ENCODE results near the gene ATP2B2. TPM values are rescaled to one million over a fixed set of nuclear protein-coding genes. Genes with fewer than 3 reads are reported as not detected.

Gene ATP2B2
- total RNA-seq, 4 donors from 2014 or later, result 0.09 to 0.12 TPM; not detected in 2

DNA sequence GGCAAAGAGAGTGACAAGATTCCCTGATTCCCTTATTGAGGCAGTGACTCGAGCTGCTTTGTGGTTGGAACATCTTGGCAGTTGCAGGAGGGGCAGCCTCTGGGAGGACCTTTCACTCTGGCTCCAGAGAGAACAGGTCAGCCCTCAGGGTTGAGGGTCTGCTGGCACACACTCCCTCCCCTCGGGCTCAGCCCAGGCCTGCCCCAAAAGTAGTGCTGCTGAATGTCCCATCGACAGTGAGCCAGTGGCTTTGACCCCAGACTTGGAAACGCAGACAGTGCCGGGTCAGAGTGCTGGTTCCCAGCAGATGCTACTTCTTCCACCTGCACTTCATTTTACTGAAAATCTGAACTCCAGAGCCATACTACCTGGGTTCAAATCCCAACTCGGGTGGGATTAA is 25.6 kb upstream of the ATP2B2 start:
- DNase-seq (ENCODE audit: low spot score) (no peak), ATAC-seq (ENCODE audit: low FRiP score) (no peak)
- TF ChIP-seq, protein P1, sequence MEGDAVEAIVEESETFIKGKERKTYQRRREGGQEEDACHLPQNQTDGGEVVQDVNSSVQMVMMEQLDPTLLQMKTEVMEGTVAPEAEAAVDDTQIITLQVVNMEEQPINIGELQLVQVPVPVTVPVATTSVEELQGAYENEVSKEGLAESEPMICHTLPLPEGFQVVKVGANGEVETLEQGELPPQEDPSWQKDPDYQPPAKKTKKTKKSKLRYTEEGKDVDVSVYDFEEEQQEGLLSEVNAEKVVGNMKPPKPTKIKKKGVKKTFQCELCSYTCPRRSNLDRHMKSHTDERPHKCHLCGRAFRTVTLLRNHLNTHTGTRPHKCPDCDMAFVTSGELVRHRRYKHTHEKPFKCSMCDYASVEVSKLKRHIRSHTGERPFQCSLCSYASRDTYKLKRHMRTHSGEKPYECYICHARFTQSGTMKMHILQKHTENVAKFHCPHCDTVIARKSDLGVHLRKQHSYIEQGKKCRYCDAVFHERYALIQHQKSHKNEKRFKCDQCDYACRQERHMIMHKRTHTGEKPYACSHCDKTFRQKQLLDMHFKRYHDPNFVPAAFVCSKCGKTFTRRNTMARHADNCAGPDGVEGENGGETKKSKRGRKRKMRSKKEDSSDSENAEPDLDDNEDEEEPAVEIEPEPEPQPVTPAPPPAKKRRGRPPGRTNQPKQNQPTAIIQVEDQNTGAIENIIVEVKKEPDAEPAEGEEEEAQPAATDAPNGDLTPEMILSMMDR (IDR thresholded peaks at IDR 0.05), result no peak

DNA sequence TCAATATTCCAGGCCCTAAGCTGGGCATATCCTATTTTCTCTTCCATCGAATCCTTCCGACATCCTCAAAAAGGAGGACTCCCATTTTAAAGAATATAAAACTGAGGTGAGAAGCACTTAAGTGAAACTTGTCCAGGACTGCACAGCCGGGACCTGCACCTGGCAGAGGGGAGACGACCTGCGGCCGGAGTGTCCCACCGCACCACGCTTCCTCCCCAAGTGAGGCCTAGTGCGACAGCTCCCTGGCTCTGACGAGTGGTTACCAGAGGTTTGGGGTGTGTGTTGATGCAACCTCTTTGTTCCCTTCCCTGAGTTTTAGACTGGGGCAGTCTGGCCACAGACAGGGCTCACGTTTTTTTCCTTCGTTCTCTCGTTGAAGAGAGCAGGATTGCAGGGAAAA is 24.9 kb upstream of the ATP2B2 start:
- TF ChIP-seq, protein P1 (IDR thresholded peaks at IDR 0.05), result no peak
- no peak for DNase-seq (ENCODE audit: low spot score)
- no peak for ATAC-seq (ENCODE audit: low FRiP score)

DNA sequence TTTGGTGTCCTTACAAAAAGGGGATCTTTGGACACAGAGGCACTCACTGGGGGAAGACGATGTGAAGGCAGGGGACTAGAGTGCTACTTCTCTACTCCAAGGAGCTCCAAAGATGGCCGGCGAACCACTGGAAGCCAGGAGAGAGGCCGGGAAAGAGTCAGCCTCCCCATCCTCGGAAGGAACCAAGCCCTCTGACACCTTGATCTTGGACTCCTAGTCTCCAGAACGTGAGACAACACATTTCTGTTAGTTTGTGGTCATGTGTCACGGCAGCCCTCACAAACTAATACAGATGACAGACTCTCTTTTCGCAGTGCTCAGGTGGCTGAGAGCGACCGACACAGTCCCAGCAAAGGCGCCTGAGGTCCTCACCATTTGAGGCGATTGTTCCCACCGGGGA is 24.4 kb upstream of the ATP2B2 start:
- DNase-seq (ENCODE audit: low spot score) (no peak), ATAC-seq (ENCODE audit: low FRiP score) (no peak)
- TF ChIP-seq, protein P1 (IDR thresholded peaks at IDR 0.05), result no peak

DNA sequence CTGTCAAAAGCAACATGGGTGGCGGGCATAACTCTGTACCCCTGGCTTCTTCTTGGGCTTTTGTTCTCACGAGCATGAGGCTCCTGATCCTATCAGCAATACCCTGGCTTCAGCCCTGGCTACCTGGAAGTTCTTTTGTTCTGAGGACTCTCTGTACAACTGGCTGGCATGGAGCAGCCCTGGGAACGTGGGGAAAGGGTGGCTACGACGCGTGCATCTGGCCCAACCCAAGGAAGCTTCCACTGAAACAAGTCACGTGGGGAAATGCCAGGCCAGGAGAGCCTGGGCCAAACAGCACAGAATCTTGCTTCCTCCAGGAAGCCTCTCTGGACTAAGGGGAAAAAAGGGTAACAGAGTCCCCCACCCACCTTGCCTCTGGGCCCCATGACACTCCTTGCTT is 22.7 kb upstream of the ATP2B2 start:
- DNase-seq (ENCODE audit: low spot score), result no peak
- ATAC-seq (ENCODE audit: low FRiP score), result no peak
- TF ChIP-seq, protein P1 (IDR thresholded peaks at IDR 0.05), result no peak

DNA sequence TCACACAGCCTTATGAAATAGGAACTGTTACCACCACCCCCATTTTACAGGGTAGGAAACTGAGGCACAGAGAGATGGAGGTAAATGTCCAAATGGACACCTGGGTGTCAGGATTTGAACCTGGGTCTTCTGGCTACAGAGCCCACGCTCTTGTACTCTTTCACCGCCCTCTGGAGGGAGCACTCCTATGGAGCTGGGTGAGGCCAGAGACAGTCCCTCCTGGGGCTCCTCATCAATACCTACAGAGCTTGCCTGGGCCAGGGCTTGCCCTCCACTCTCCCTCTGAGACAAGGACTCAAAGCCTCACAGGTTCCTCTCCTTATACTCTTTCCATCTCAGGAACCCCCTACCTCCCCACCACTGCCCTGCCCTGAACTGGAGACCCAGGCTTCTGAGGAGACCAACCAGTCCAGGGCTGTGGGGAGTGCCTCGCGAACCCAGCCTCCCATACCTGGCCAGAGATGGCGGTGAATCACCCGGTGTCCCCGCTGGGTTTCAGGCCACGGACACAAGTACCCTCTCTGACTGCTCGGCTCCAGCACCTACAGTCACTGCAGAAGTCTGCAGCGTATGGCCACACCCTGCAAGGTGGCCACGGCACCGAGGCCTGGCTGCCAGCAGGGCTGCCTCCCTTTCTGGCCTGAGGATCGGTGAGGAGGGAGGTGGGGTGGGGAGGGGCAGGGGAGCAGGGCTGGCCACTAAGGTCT is 22.1 kb upstream of the ATP2B2 start:
- ATAC-seq (ENCODE audit: low FRiP score) (no peak), DNase-seq (ENCODE audit: low spot score) (no peak)
- TF ChIP-seq, protein P1 (IDR thresholded peaks at IDR 0.05), result no peak

DNA sequence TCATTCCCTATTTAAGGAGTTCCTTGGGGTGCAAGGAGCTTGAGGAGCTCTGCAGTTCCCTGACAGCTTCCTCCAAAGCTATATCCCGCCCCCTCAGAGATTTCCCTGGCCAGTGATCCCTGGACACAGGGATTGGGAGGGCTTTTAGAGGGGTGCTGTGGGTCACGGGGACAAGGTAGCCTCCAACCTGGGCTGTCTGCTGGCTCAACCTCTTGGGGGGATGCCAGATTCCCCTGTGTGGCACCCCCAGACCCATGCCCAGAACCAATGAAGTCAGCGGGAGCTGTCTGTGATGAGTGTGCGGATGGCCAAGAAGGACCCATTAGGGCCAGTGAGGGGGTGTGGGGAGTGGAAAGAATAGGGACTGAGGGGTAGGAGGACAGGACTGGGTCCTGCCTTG is 21.0 kb upstream of the ATP2B2 start:
- TF ChIP-seq, protein P1 (IDR thresholded peaks at IDR 0.05), result no peak
- no peak for ATAC-seq (ENCODE audit: low FRiP score)
- DNase-seq (ENCODE audit: low spot score), result no peak

DNA sequence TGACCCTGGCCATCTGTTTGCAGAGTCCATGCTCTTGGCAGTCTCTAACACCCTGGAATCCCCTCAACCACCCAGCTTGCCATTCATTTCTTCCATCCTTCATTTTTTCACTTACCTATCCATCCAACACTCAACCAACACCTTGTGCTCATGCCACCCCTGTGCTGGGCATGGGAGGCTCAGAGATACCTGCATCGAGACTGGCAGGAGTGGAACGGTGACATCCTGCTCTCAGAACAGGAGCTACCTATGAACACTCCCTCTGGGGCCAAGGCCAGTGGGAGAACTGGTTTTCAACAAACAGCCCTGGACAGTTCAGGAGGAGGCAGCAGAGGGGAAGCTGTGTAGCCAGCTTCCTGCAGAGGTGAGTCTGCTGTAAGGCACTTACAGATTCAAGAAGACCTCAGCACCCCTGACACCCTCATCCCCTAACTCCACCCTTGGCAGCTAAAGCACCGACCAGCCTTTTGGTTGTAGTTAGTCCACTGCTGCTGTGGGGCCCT is 19.5 kb upstream of the ATP2B2 start:
- ATAC-seq (ENCODE audit: low FRiP score) (no peak), DNase-seq (ENCODE audit: low spot score) (no peak)
- TF ChIP-seq, protein P1 (IDR thresholded peaks at IDR 0.05), result no peak
